ENCODE measurements around the gene HHEX. TPM values are rescaled to one million over a fixed set of nuclear protein-coding genes. Genes with fewer than 3 reads are reported as not detected.
"Not testable (repeated sequence)": the region's sequence is repeated elsewhere in the genome, so short reads cannot be mapped to it uniquely, and the experiment has no call there.

Gene HHEX
- 2.6 TPM for total RNA-seq
- long read RNA-seq, partial matches to known transcripts, result 0 of 5 reads
- long read RNA-seq, other reads (novel, unspliced or antisense), result 0 of 5 reads

DNA sequence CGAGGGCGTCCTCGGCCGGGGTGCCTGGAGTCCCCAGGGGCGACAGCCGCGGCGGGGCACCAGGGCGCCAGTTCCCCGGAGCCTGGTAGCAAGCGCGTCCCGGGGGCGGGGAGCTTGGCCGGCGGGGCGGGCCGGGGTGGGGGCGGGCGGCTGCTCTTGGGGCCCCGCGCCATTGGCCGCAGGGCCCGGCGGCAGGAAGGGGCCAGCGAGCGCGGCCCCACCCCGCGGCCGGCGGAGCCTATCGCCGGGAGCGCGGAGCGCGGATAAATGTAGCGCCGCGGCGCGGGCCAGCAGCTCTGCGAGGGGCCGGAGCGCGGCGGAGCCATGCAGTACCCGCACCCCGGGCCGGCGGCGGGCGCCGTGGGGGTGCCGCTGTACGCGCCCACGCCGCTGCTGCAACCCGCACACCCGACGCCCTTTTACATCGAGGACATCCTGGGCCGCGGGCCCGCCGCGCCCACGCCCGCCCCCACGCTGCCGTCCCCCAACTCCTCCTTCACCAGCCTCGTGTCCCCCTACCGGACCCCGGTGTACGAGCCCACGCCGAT lies at the start of gene HHEX:
HHEX (plus strand) TSS at position 293 of the 548 bp plus-strand sequence; CDS start at position 325, 32 bp downstream.
- intact Hi-C loops (cut with DNase I), result no loop called here
- ATAC-seq (ENCODE audit: poor library complexity) (peak; percentile 85), DNase-seq (peak; percentile 74)

GRCh38 chr10:92640107-92640506 lies 49.6 kb upstream of the HHEX start:
- intact Hi-C loops (cut with DNase I), result no loop called here
- ATAC-seq (ENCODE audit: poor library complexity) (no peak), DNase-seq (no peak)

- DNase-seq (no peak), ATAC-seq (ENCODE audit: poor library complexity) (no peak)
- intact Hi-C loops (cut with DNase I), result no loop called here
These were observed 48.3 kb upstream of the HHEX start for GRCh38 chr10:92641492-92641891.

DNA sequence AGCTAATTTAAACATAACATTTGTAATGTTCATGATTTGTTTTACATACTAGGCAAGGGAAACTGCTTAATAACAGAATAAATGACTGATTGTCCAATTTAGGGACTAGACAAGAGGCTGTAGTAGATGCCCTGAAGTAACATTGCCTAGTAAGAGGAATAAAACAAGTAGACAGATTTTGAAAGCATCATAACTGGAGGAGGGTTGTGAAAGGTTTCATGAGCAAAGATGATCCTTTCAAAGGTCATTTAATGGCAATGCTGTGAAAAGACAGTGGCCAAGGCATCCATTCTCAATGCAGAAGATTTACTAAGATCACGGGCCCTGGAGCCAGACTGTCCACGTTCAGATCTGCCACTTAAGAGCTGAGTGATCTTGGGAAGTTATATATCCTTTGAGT lies 44.8 kb upstream of the HHEX start:
- DNase-seq (no peak), ATAC-seq (ENCODE audit: poor library complexity) (no peak)
- intact Hi-C loops (cut with DNase I), result no loop called here

GRCh38 chr10:92650864-92651263 lies 38.9 kb upstream of the HHEX start:
- ATAC-seq (ENCODE audit: poor library complexity); DNase-seq; intact Hi-C loops (cut with DNase I): not testable (repeated sequence)

GRCh38 chr10:92655426-92655825 lies 34.3 kb upstream of the HHEX start:
- ATAC-seq (ENCODE audit: poor library complexity) (no peak), DNase-seq (no peak)
- intact Hi-C loops (cut with DNase I), result no loop called here

DNA sequence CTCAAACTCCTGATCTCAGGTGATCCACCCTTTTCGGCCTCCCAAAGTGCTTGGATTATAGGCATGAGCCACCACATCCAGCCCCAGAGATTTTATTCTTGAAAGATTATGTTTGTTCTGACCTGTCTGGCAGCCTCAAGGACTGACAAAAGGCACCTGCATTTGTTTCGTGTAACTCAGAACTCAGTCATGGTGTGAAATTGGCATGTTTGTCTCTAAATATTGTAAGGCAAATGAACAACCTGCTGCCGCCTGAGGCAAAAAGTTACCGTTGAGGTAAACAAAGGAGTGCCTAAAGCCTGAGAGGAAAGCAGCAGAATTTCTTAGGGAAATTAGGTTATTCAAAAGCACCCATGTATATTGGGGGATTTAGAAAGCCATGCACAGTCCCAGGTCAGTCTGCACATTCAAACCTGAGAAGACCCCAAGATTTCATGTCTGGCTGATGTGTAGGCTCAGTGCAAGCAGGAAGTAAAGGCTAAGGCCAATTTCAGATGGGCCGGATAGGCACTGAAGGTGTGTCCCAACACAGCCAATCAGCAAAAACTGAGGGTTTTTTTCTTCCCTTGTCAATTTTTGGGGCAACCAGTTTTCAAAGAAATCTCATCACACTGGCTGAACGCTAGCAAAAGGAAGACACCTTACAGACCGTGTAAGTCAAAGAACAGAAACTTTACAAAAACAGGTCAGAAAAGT lies 33.3 kb upstream of the HHEX start:
- no peak for ATAC-seq (ENCODE audit: poor library complexity)
- intact Hi-C loops (cut with DNase I), result no loop called here
- no peak for DNase-seq

DNA sequence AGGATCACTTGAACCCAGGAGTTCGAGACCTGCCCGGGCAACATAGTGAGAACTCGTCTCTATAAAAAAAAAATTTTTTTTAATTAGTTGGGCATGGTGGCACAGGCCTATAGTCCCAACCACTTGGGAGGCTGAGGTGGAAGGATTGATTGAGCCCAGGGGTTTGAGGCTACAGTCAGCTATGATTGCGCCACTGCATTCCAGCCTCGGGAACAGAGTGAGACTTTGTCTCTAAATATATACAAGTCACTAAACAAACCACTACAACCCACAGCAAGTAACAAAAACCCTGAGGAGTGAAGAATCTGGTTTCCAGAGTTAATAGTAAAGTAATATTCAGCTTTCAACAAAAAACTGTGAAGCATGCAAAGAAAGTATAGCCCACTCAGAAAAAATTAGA lies 32.7 kb upstream of the HHEX start:
- intact Hi-C loops (cut with DNase I), result no loop called here
- no peak for DNase-seq

GRCh38 chr10:92662848-92663247 lies 26.9 kb upstream of the HHEX start:
- intact Hi-C loops (cut with DNase I), result no loop called here
- ATAC-seq (ENCODE audit: poor library complexity) (no peak), DNase-seq (no peak)

More for the DNA sequence above, 32.7 kb upstream of the HHEX start:
- no peak for ATAC-seq (ENCODE audit: poor library complexity)

GRCh38 chr10:92664322-92664721 lies 25.4 kb upstream of the HHEX start:
- DNase-seq (no peak), ATAC-seq (ENCODE audit: poor library complexity) (no peak)
- intact Hi-C loops (cut with DNase I), result no loop called here

DNA sequence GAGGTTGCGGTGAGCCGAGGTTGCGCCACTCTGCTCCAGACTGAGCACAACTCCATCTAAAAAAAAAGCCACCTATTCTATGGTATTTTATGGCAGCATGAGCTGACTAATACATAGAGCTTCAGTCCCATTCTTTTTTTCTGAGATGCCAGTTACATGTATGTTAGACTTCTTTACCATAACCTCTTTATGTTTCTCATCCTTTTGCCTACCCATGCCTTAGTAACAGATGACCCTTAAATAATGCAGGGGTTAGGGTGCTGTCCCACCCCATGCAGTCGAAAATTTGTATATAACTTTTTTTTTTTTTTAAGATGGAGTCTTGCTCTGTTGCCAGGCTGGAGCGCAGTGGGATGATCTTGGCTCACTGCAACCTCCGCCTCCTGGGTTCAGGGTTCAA lies 22.7 kb upstream of the HHEX start:
- no peak for ATAC-seq (ENCODE audit: poor library complexity)
- intact Hi-C loops (cut with DNase I), result no loop called here

DNA sequence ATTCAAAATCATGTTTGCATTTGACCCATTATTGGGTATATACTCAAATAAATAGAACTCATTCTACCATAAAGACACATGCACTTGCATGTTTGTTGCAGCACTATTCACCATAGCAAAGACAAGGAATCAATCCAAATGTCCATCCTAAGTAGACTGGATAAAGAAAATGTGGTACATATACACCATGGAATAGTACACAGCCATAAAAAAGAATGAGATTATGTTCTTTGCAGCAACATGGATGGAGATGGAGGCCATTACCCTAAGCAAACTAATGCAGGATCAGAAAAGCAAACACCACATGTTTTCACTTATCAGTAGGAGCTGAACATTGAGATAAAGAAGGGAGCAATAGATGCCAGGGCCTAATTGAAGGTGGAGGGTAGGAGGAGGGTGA lies 12.0 kb upstream of the HHEX start:
- ATAC-seq (ENCODE audit: poor library complexity), result no peak
- intact Hi-C loops (cut with DNase I), result no loop called here
- DNase-seq, result no peak

More for the DNA sequence above, 22.7 kb upstream of the HHEX start:
- DNase-seq, result no peak

DNA sequence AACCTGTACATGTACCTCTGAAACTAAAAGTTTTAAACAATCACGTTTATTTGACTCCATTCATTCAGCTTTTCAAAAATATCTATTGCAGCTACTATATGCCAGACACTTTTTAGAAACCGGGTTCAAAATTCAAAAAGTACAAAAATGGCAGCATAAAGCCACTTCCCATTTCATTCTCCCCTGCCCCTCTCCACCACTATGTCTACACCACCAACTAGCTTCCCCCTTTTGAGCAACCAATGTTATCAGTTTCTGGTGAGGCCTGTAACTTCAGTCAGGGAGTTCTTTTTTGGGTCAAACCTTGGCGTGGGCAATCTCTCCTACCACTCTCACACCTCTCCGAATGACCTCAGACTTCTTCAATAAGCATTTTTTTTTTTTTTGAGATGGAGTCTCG lies 11.5 kb upstream of the HHEX start:
- ATAC-seq (ENCODE audit: poor library complexity) (no peak), DNase-seq (no peak)
- intact Hi-C loops (cut with DNase I), result no loop called here

DNA sequence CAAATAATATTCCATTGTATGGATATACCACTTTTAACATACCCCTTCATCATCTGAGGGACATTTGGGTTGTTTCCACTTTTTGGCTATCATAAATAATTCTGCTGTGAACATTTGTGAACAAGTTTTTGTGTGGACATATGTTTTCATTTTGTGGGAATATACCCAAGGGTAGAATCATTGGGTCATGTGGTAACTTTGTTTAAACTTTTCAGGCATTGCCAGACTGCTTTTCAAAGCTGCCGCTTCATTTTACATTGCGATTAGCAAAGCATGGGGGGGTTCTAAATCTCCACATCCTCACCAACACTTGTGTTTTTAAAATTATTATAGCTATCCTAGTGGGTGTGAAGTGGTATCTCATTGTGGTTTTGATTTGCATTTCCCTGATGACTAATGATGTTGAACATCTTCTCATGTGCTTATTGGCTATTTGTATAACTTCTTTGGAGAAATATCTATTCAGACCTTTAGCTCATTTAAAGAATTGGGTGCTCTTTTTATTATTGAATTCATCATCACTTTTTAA lies 8.4 kb upstream of the HHEX start:
- no peak for DNase-seq
- intact Hi-C loops (cut with DNase I), result no loop called here
- ATAC-seq (ENCODE audit: poor library complexity), result no peak

DNA sequence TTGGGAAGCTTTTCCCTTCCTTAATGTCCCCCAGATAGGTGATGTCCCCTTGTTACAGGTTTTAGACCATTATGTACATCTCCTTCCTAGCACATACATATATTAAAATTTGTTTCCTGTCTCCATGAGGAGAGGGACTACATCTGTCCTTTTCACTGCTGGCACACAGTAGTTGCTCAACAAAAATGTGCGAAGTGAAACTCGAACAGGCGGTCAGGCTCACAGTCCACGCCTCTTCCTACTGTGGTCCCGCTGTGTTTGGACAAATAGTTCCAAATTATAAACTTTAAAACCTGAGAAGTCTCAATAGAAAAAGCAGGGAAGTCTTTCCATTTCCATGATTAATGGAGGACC lies 1.2 kb upstream of the HHEX start:
- ATAC-seq (ENCODE audit: poor library complexity) (no peak), DNase-seq (no peak)
- intact Hi-C loops (cut with DNase I), result no loop called here

GRCh38 chr10:92688927-92689662 lies 660 bp upstream of the HHEX start:
- ATAC-seq (ENCODE audit: poor library complexity) (peak; percentile 28), DNase-seq (peak; percentile 56)
- intact Hi-C loops (cut with DNase I), result no loop called here

GRCh38 chr10:92690211-92690914 lies 608 bp downstream of the HHEX start:
- ATAC-seq (ENCODE audit: poor library complexity) (peak; percentile 62), DNase-seq (peak; percentile 77)
- intact Hi-C loops (cut with DNase I), result no loop called here

DNA sequence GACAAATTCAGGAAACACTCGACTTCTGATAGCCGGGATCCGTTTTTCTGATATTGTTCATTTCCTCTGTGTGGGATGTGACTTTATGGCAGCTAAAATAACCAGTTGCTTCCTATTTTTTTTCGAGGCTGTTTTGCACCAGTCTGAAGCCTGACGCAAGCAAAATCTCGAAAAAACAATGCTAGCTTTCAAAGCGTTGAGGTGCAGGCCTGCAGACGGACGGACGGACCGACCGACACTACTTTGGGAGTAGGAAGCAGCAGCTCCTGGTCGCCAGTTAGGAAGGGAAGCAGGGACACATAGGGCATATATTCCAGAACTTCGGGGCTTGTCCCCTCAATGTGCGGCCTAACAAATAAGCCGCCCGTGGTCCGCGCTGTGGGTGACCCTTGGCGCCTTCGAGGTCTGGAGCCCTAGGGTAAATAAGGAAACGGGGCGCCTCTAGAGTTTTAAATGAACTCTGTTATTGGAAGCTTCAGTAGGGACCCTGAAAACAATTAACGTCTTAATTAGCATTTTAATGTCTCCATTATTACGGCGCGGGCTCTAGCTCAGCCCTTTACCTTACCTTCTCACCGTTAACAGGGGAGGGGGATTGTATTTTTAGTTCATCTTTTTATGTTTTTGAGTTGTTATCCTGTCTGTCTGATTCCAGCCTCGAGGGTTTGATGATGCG lies 1.3 kb downstream of the HHEX start:
- ATAC-seq (ENCODE audit: poor library complexity), result peak; percentile 42
- intact Hi-C loops (cut with DNase I), result no loop called here
- peak; percentile 52 for DNase-seq

Data from Right ventricle myocardium superior (tissue), 1 donor.